ENCODE measurements around the gene GPC6.

Gene GPC6

GRCh38 chr13:93797463-93797862 is 570.9 kb downstream of the GPC6 start:
- no peak for DNase-seq

- DNase-seq: no peak
Observed at GRCh38 chr13:93800342-93800741, 573.7 kb downstream of the GPC6 start.

GRCh38 chr13:93805736-93806135 is 579.1 kb downstream of the GPC6 start:
- DNase-seq: no peak

GRCh38 chr13:93806861-93807260 is 580.3 kb downstream of the GPC6 start:
- no peak for DNase-seq

GRCh38 chr13:93810264-93810663 is 583.7 kb downstream of the GPC6 start:
- no peak for DNase-seq

GRCh38 chr13:93811071-93811737 is 584.6 kb downstream of the GPC6 start:
- no peak for DNase-seq

- no peak for DNase-seq
Observed at GRCh38 chr13:93811738-93812112, 585.1 kb downstream of the GPC6 start.

- no peak for DNase-seq
Observed at GRCh38 chr13:93814658-93815057, 588.1 kb downstream of the GPC6 start.

GRCh38 chr13:93818345-93818744 is 591.7 kb downstream of the GPC6 start:
- no peak for DNase-seq

GRCh38 chr13:93819331-93819890 is 592.8 kb downstream of the GPC6 start:
- DNase-seq: no peak

- no peak for DNase-seq
Observed at GRCh38 chr13:93824286-93824685, 597.7 kb downstream of the GPC6 start.

- no peak for DNase-seq
Observed at GRCh38 chr13:93834051-93834450, 607.4 kb downstream of the GPC6 start.

- DNase-seq: no peak
Observed at GRCh38 chr13:93843082-93843481, 616.5 kb downstream of the GPC6 start.

GRCh38 chr13:93847162-93847561 is 620.6 kb downstream of the GPC6 start:
- DNase-seq: no peak

GRCh38 chr13:93848247-93848646 is 621.6 kb downstream of the GPC6 start:
- no peak for DNase-seq

- DNase-seq: no peak
Observed at GRCh38 chr13:93851236-93851635, 624.6 kb downstream of the GPC6 start.

- no peak for DNase-seq
Observed at GRCh38 chr13:93853912-93854311, 627.3 kb downstream of the GPC6 start.

- DNase-seq: no peak
Observed at GRCh38 chr13:93857126-93857525, 630.5 kb downstream of the GPC6 start.

GRCh38 chr13:93859716-93860115 is 633.1 kb downstream of the GPC6 start:
- no peak for DNase-seq

- no peak for DNase-seq
Observed at GRCh38 chr13:93861818-93862217, 635.2 kb downstream of the GPC6 start.

GRCh38 chr13:93862259-93862658 is 635.7 kb downstream of the GPC6 start:
- DNase-seq: no peak

- no peak for DNase-seq
Observed at GRCh38 chr13:93865235-93865634, 638.6 kb downstream of the GPC6 start.

GRCh38 chr13:93867481-93867880 is 640.9 kb downstream of the GPC6 start:
- DNase-seq: no peak

GRCh38 chr13:93872376-93872775 is 645.8 kb downstream of the GPC6 start:
- DNase-seq: no peak

- DNase-seq: no peak
Observed at GRCh38 chr13:93872786-93873347, 646.3 kb downstream of the GPC6 start.
